GM12873 (cell line): ENCODE data around the gene ADAMTS17.

Experiments
- CTCF ChIP-seq: IDR thresholded peaks from 2 replicates; pipeline ENCODE4 v1.5.1; 2012; ENCODE audit warnings: low read depth, mild to moderate bottlenecking, moderate library complexity, low read length, control low read depth; ENCODE audit not compliant: insufficient read depth; ENCODE audit errors: missing control alignments

Gene ADAMTS17

GRCh38 chr15:100075229-100075628 is 266.5 kb downstream of the ADAMTS17 start:
- TF ChIP-seq CTCF = no peak

DNA sequence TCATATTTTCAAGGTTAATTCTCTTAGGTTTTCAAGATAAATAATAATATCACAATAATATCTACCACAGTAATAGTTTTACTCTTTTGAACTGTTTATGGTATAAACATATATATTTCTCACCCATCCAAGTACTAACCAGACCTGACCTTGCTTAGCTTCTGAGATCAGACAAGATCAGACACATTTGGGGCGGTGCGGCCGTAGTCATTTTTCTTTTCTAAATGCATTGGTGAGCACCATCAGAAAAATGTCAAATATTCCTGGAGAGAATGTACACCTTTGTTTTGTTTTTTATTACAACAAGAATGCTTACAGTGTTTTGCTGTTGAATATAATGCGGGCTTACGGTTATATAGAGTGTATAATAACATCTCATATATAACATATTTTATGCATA is 267.8 kb downstream of the ADAMTS17 start:
- no peak for TF ChIP-seq CTCF

GRCh38 chr15:100061944-100062343 is 279.8 kb downstream of the ADAMTS17 start:
- no peak for TF ChIP-seq CTCF

- no peak for TF ChIP-seq CTCF
Measured at GRCh38 chr15:100060276-100060926, 281.4 kb downstream of the ADAMTS17 start.

DNA sequence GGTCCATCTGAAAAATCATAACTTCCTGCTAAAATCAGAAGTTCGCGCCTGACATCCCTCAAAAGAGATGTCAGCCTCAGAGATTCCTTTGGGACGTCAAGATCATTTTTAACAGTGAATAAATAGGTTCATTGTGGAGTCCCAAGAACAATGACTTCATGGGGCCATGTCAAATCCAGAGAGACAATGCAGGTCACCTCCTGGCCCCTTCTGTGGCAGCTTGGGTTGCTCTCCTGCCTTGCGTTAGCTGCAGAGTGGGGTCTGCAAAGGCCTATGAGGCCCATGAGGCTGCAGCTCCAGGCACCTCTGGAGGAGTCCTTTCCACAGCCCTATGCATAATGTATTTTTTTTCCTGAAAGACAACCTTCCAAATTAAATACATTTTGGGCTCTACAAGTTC is 282.3 kb downstream of the ADAMTS17 start:
- no peak for TF ChIP-seq CTCF

DNA sequence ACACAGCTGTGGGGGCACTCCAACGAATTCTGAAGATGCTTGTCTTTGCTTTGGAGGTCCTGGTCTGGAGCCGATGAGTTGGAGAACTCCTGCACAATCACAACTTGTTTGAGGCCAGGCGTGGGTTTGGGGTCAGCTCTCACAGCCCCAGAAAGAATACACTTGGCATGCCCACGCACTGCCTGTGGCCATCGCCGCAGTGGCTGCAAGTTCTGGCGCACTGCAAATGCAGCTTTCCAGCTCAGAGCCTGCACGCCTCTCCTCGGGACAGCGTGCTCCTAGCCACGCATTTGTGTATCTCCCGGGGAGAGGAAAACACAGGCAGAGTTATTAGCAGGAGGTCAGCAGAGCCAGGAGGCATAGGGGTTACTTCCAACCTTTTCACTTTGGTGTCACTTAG is 282.7 kb downstream of the ADAMTS17 start:
- no peak for TF ChIP-seq CTCF

- no peak for TF ChIP-seq CTCF
Measured at GRCh38 chr15:100058458-100058857, 283.3 kb downstream of the ADAMTS17 start.
